ENCODE data around the gene TBC1D32.

Gene TBC1D32

GRCh38 chr6:121143476-121143875 is 190.8 kb downstream of the TBC1D32 start:
- no peak for TF ChIP-seq ZFP3 (tag by site-specific recombination; IDR thresholded peaks at IDR 0.05; ENCODE audit: low read depth)
- TF ChIP-seq ZNF266 (tag by site-specific recombination; IDR thresholded peaks at IDR 0.05; ENCODE audit: low read depth), result no peak
- no peak for TF ChIP-seq ZNF629 (tag by site-specific recombination; IDR thresholded peaks at IDR 0.05)
- TF ChIP-seq ZNF785 (tag by site-specific recombination; IDR thresholded peaks at IDR 0.05), result no peak
- no peak for TF ChIP-seq AEBP2 (tag by site-specific recombination; IDR thresholded peaks at IDR 0.05; ENCODE audit: borderline replicate concordance)
- no peak for TF ChIP-seq ZNF214 (tag by site-specific recombination; IDR thresholded peaks at IDR 0.05; ENCODE audit: borderline replicate concordance)
- no peak for TF ChIP-seq ZNF501 (tag by site-specific recombination; IDR thresholded peaks at IDR 0.05)
- TF ChIP-seq ZNF585B (tag by site-specific recombination; IDR thresholded peaks at IDR 0.05), result no peak
- TF ChIP-seq ZSCAN30 (tag by site-specific recombination; IDR thresholded peaks at IDR 0.05), result no peak
- TF ChIP-seq ZNF37A (tag by site-specific recombination; IDR thresholded peaks at IDR 0.05), result no peak
- no peak for TF ChIP-seq FEZF1 (tag by site-specific recombination; IDR thresholded peaks at IDR 0.05)
- TF ChIP-seq ZNF654 (tag by site-specific recombination; IDR thresholded peaks at IDR 0.05; ENCODE audit: low read depth), result no peak
- ChIA-PET POLR2A (no interaction called here), CTCF (interaction anchor here (0.9 kb wide), 1 partner anchor 88 kb away, joined by 6 read pairs; no protein-coding TSS in a partner anchor)
- Histone ChIP-seq H3K4me3 (ENCODE audit: low read depth, low read length) (no peak overlapping the region), H3K36me3 (ENCODE audit: control insufficient read depth in 2 of 2, insufficient read depth in 1 of 2, low read length in 2 of 2) (no peaks in the 10 kb centered on the region), H3K4me1 (ENCODE audit: control insufficient read depth, insufficient read depth, low read length) (no peaks in the 10 kb centered on the region), H3K9me3 (ENCODE audit: control insufficient read depth, insufficient read depth, low read depth, low read length) (no peaks in the 10 kb centered on the region), H3K27ac (ENCODE audit: extremely low read depth, low read depth, low read length) (no peak overlapping the region)

GRCh38 chr6:121142093-121142492 is 192.2 kb downstream of the TBC1D32 start:
- Histone ChIP-seq H3K4me1 (ENCODE audit: control insufficient read depth, insufficient read depth, low read length) (no peaks in the 10 kb centered on the region), H3K36me3 (ENCODE audit: control insufficient read depth in 2 of 2, insufficient read depth in 1 of 2, low read length in 2 of 2) (no peaks in the 10 kb centered on the region), H3K27ac (ENCODE audit: extremely low read depth, low read depth, low read length) (no peak overlapping the region), H3K9me3 (ENCODE audit: control insufficient read depth, insufficient read depth, low read depth, low read length) (no peaks in the 10 kb centered on the region), H3K4me3 (ENCODE audit: low read depth, low read length) (no peak overlapping the region)
- TF ChIP-seq ZNF37A (tag by site-specific recombination; IDR thresholded peaks at IDR 0.05) (no peak), PRDM1 (tag by site-specific recombination; IDR thresholded peaks at IDR 0.05) (no peak), ZNF585B (tag by site-specific recombination; IDR thresholded peaks at IDR 0.05) (no peak), ZNF670 (tag by site-specific recombination; IDR thresholded peaks at IDR 0.05; ENCODE audit: low read depth) (no peak), ZNF169 (tag by site-specific recombination; IDR thresholded peaks at IDR 0.05) (no peak), ZNF521 (tag by site-specific recombination; IDR thresholded peaks at IDR 0.05) (no peak), BCL11B (tag by site-specific recombination; IDR thresholded peaks at IDR 0.05; ENCODE audit: low read depth) (no peak), SP3 (tag by site-specific recombination; IDR thresholded peaks at IDR 0.05) (no peak), ZNF26 (tag by site-specific recombination; IDR thresholded peaks at IDR 0.05) (no peak), ZNF791 (tag by site-specific recombination; IDR thresholded peaks at IDR 0.05) (no peak), ZNF555 (tag by site-specific recombination; conservative IDR thresholded peaks at IDR 0.05) (no peak), ZBTB20 (tag by site-specific recombination; IDR thresholded peaks at IDR 0.05) (no peak), BCL6B (tag by site-specific recombination; IDR thresholded peaks at IDR 0.05) (no peak), ZBTB6 (tag by site-specific recombination; IDR thresholded peaks at IDR 0.05) (no peak), ZNF138 (tag by site-specific recombination; IDR thresholded peaks at IDR 0.05; ENCODE audit: borderline replicate concordance) (no peak), ZNF366 (tag by site-specific recombination; conservative IDR thresholded peaks at IDR 0.05) (no peak), ZNF785 (tag by site-specific recombination; IDR thresholded peaks at IDR 0.05) (no peak), ZSCAN23 (tag by site-specific recombination; IDR thresholded peaks at IDR 0.05) (no peak), ZNF335 (tag by site-specific recombination; conservative IDR thresholded peaks at IDR 0.05) (no peak), ZSCAN16 (tag by site-specific recombination; IDR thresholded peaks at IDR 0.05) (no peak)
- CTCF ChIA-PET, result no interaction called here
- POLR2A ChIA-PET, result no interaction called here
